AG04450 (cell line): ENCODE measurements around the gene DENND1B. TPM values are rescaled to one million over a fixed set of nuclear protein-coding genes. Genes with fewer than 3 reads are reported as not detected.

Experiments used
- CTCF ChIA-PET: fragments of 300-600, 350-600 bp; formaldehyde crosslinking; extraction: SDS; loops from one replicate; lab custom pipeline; 2022; ENCODE audit warnings: antibody characterized with exemption, inconsistent platforms; lab: Charles Lee
- POLR2A ChIA-PET: fragments of 350-600 bp; formaldehyde crosslinking; extraction: SDS; loops from one replicate; lab custom pipeline; 2021; ENCODE audit warnings: antibody characterized with exemption, inconsistent platforms; lab: Yijun Ruan, JAX
- DNase-seq: peaks from one replicate; pipeline ENCODE4 v3.0.0-alpha.2; 2011; ENCODE audit warnings: low read depth, low spot score
- H3K27ac ChIP-seq: one replicate; pipeline ENCODE4 v1.5.1; 2012; ENCODE audit warnings: low read depth, low read length, control low read depth
- H3K27me3 ChIP-seq: one replicate; pipeline ENCODE4 v1.6.0; 2012; ENCODE audit warnings: low read length; ENCODE audit not compliant: control insufficient read depth, insufficient read depth
- H3K4me3 ChIP-seq: 2 replicates; pipeline ENCODE4 v1.5.1; 2011; ENCODE audit warnings: mild to moderate bottlenecking, low read depth, low read length, control low read depth
- H3K9me3 ChIP-seq: 2 replicates; pipeline ENCODE4 v1.5.1; 2012; ENCODE audit warnings: low read length; ENCODE audit not compliant: control insufficient read depth, insufficient read depth
- polyA plus RNA-seq: library from polyadenylated mRNA; depleted of rRNA; stranded (reverse); fragments of >200 nt; gene quantifications from 2 replicates; pipeline ENCODE4 v1.2.3, GENCODE V29; 2011
- TF ChIP-seq, protein P1 (sequence below): IDR thresholded peaks from 2 replicates; pipeline ENCODE4 v1.5.1; 2011; ENCODE audit warnings: low read depth, low read length, control low read depth, inconsistent platforms

Gene DENND1B
- polyA plus RNA-seq, 1 experiment: 17.7 TPM

DNA sequence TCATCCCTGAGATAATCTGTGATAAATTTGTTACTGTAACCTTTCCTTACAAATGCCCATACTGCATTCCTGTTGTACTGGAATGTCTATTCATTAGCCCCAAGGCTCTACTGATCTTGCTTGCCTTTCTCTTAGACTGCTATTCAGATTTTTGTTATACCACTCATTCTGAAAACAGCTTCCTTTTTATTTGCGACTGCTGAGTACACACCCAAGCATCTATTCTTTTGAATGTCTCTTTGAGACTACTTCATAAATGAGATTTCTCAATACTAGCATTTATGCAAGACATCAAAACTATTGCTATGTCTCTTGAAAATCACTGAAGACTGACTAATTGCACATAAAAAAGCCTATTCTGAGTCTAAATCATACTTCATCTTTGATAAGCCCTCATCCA lies 38.6 kb downstream of the DENND1B start:
- Histone ChIP-seq H3K27me3 (no peaks in the 10 kb centered on the region), H3K9me3 (peaks cover 2% of the 10 kb centered on the region; the same call in 1 of the 2 replicates), H3K27ac (no peak overlapping the region), H3K4me3 (no peak overlapping the region)
- no peak for DNase-seq
- POLR2A ChIA-PET: no interaction called here
- CTCF ChIA-PET: interaction anchor here (0.7 to 1.7 kb wide), 2 partner anchors 132 to 187 kb away, joined by 3 to 6 read pairs; no protein-coding TSS in a partner anchor
- TF ChIP-seq, protein P1, sequence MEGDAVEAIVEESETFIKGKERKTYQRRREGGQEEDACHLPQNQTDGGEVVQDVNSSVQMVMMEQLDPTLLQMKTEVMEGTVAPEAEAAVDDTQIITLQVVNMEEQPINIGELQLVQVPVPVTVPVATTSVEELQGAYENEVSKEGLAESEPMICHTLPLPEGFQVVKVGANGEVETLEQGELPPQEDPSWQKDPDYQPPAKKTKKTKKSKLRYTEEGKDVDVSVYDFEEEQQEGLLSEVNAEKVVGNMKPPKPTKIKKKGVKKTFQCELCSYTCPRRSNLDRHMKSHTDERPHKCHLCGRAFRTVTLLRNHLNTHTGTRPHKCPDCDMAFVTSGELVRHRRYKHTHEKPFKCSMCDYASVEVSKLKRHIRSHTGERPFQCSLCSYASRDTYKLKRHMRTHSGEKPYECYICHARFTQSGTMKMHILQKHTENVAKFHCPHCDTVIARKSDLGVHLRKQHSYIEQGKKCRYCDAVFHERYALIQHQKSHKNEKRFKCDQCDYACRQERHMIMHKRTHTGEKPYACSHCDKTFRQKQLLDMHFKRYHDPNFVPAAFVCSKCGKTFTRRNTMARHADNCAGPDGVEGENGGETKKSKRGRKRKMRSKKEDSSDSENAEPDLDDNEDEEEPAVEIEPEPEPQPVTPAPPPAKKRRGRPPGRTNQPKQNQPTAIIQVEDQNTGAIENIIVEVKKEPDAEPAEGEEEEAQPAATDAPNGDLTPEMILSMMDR: no peak

DNA sequence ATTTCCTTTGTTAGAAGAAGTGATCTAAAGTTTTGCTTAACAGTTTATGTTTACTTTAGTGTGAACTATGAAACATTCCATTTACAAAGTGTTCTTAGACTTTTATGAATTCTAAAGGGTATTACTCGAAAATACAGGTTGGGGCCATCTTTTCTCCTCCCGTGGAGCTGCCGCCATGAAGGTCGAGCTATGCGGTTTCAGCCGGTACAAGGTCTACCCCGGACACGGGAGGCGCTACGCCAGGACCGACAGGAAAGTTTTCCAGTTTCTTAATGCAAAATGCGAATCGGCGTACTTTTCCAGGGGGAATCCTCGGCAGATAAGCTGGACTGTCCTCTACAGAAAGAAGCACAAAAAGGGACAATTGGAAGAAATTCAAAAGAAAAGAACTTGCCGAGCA lies 39.8 kb downstream of the DENND1B start:
- DNase-seq: no peak
- H3K4me3 ChIP-seq: no peak overlapping the region
- peaks cover 2% of the 10 kb centered on the region; the same call in 1 of the 2 replicates for H3K9me3 ChIP-seq
- ChIA-PET CTCF (no interaction called here), POLR2A (no interaction called here)
- no peak overlapping the region for H3K27ac ChIP-seq
- TF ChIP-seq, protein P1: no peak
- no peaks in the 10 kb centered on the region for H3K27me3 ChIP-seq

DNA sequence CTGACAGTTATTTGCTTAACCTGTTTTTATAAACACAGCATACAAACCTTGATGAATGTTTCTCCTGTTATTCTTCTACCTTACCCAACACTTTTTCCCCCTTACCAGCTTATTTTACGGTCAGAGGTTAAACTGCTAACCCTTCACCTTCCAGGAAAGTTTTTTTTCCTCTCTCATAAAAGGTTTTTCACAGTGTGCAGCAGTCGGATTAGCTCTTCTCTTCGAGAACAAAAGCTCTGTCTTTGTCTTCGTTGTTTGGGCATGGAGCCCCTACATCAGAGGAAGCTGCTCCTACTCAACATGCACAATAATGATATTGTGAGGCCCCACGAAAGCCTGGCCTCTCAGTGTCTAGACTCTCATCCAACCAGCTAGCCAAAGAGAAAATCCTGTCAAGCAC lies 42.0 kb downstream of the DENND1B start:
- DNase-seq: no peak
- Histone ChIP-seq H3K27ac (no peak overlapping the region), H3K27me3 (no peaks in the 10 kb centered on the region), H3K4me3 (no peak overlapping the region), H3K9me3 (peaks cover 2% of the 10 kb centered on the region; the same call in 1 of the 2 replicates)
- TF ChIP-seq, protein P1: no peak
- ChIA-PET POLR2A (no interaction called here), CTCF (interaction anchor here (1.1 kb wide), 1 partner anchor 137 kb away, joined by 3 read pairs; no protein-coding TSS in a partner anchor)

DNA sequence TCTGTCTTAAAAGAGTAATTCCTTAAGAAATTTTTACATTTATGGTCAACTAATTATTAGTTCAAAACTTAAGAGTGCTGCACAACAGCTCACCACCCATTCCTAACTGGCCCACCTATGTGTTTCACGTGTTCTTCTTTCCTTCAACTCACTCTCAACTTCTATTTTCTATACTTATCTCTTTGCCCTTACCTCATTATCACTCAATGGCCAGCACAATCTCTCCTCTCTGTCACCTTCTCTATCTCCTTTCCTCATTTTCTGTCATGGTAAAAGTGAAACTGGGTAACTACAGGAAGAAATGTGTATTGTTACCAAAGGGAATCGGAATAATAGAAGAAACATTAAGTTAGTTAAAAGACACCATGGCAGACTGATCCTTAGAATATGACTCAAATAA lies 43.1 kb downstream of the DENND1B start:
- Histone ChIP-seq H3K27ac (no peak overlapping the region), H3K9me3 (peaks cover 4% of the 10 kb centered on the region), H3K4me3 (no peak overlapping the region), H3K27me3 (no peaks in the 10 kb centered on the region)
- DNase-seq: no peak
- TF ChIP-seq, protein P1: no peak
- ChIA-PET CTCF (no interaction called here), POLR2A (no interaction called here)

DNA sequence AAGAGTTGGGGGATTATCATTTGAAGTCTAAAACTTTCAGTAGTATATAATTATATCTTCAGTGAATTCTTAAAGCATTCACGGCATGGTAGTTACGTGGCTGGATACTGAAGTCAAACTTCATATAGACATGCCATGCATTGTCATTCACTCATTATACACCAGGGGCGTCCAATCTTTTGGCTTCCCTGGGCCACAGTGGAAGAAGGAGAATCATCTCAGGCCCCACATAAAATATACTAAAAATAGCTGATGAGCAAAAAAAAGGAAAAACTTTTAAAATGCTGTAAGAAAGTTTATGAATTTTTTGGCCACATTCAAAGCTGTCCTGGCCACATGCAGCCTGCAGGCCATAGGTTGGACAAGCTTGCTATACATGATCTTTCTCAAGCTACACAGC lies 43.8 kb downstream of the DENND1B start:
- Histone ChIP-seq H3K4me3 (no peak overlapping the region), H3K27me3 (no peaks in the 10 kb centered on the region), H3K9me3 (peaks cover 7% of the 10 kb centered on the region), H3K27ac (no peak overlapping the region)
- CTCF ChIA-PET: no interaction called here
- no peak for DNase-seq
- POLR2A ChIA-PET: no interaction called here
- TF ChIP-seq, protein P1: no peak
